HG03103 (cell line): Measurements from ENCODE around the gene SVOP.

Experiments used
- ATAC-seq: cut with Tn5 transposase; IDR thresholded peaks from one replicate; pipeline ENCODE4 v1.9.1; 2021; ENCODE audit warnings: low read depth; ENCODE audit not compliant: unreplicated experiment

The SVOP gene

GRCh38 chr12:108980831-108981618 is 39.8 kb downstream of the SVOP start:
- ATAC-seq, result no peak

GRCh38 chr12:108977360-108977759 is 43.5 kb downstream of the SVOP start:
- no peak for ATAC-seq

- no peak for ATAC-seq
Observed at GRCh38 chr12:108975024-108975593, 45.8 kb downstream of the SVOP start.

- no peak for ATAC-seq
Observed at GRCh38 chr12:108973629-108974152, 47.2 kb downstream of the SVOP start.

GRCh38 chr12:108972358-108972757 is 48.5 kb downstream of the SVOP start:
- no peak for ATAC-seq

GRCh38 chr12:108969622-108970021 is 51.2 kb downstream of the SVOP start:
- no peak for ATAC-seq

- no peak for ATAC-seq
Observed at GRCh38 chr12:108967869-108968540, 52.9 kb downstream of the SVOP start.

GRCh38 chr12:108966378-108967151 is 54.3 kb downstream of the SVOP start:
- ATAC-seq, result no peak

- ATAC-seq, result no peak
Observed at GRCh38 chr12:108965886-108966285, 55.0 kb downstream of the SVOP start.

- ATAC-seq, result no peak
Observed at GRCh38 chr12:108964371-108965352, 56.2 kb downstream of the SVOP start.

GRCh38 chr12:108962256-108962655 is 58.6 kb downstream of the SVOP start:
- ATAC-seq, result no peak

GRCh38 chr12:108959748-108960655 is 60.9 kb downstream of the SVOP start:
- ATAC-seq, result no peak

GRCh38 chr12:108955225-108955835 is 65.5 kb downstream of the SVOP start:
- no peak for ATAC-seq

GRCh38 chr12:108950991-108951739 is 69.7 kb downstream of the SVOP start:
- ATAC-seq, result no peak

- no peak for ATAC-seq
Observed at GRCh38 chr12:108949976-108950375, 70.9 kb downstream of the SVOP start.

- no peak for ATAC-seq
Observed at GRCh38 chr12:108948367-108948766, 72.5 kb downstream of the SVOP start.

GRCh38 chr12:108947097-108947496 is 73.8 kb downstream of the SVOP start:
- ATAC-seq, result no peak
